ENCODE results near the gene GXYLT2. TPM values are rescaled to one million over a fixed set of nuclear protein-coding genes. Genes with fewer than 3 reads are reported as not detected.
A peak's percentile ranks its signal among the peaks of the same experiment; 100 is the strongest.

The GXYLT2 gene
- 0.10 TPM for total RNA-seq (2013)
- polyA plus RNA-seq (under 1 TPM in 1 of 3 donors, not detected in 2; 0.04 TPM), polyA minus RNA-seq (not detected in 2 replicates), total RNA-seq (0 to 3.5 (median 0.81) reads per million in 11 experiments)

- H3K9me3 ChIP-seq (replicated peaks in 1 of 2; ENCODE audit: control insufficient read depth in 1 of 2, insufficient read depth in 1 of 2, low read length in 2 of 2) = peaks cover 0 to 5% of the 10 kb centered on the region in 2 donors
- DNase-seq = peak; percentile 23 to 58 (median 48)
- no peak within 1 kb of the TSS for H3K9ac ChIP-seq (ENCODE audit: insufficient read depth, low read length, poor library complexity, severe bottlenecking)
- peaks cover 37 to 49% (median 39%) of the 10 kb centered on the region in 3 donors for H3K27me3 Mint-ChIP-seq (ENCODE audit: low read depth in 3 of 3)
- peaks cover 0 to 5% of the 10 kb centered on the region in 2 donors for H3K36me3 Mint-ChIP-seq
- peak within 1 kb of the TSS in 2 of 3 experiments; percentile 6 to 63 for H3K4me3 ChIP-seq (replicated peaks in 1 of 3; ENCODE audit: low read depth in 2 of 3, low read length in 3 of 3)
- peaks cover 31 to 42% of the 10 kb centered on the region in 2 donors for H3K27me3 ChIP-seq (ENCODE audit: control insufficient read depth in 2 of 2, insufficient read depth in 2 of 2, low read length in 2 of 2)
- no peaks in the 10 kb centered on the region for H3K36me3 ChIP-seq (replicated peaks in 1 of 2; ENCODE audit: control insufficient read depth in 1 of 2, insufficient read depth in 2 of 2, low read length in 2 of 2)
- peaks cover 0 to 15% (median 7%) of the 10 kb centered on the region in 7 donors for H3K9me3 Mint-ChIP-seq
- H2AFZ ChIP-seq (ENCODE audit: insufficient read depth, low read depth, low read length, poor library complexity, severe bottlenecking) = peak within 1 kb of the TSS; percentile 30
- intact Hi-C loops (cut with micrococcal nuclease) = no loop called here
- WGBS (ENCODE audit: insufficient coverage) = under 1% methylated on average over 95 of the region's 96 CpGs
- peaks cover 13 to 23% of the 10 kb centered on the region in 2 donors for H3K4me1 ChIP-seq (ENCODE audit: control insufficient read depth in 1 of 2, insufficient read depth in 2 of 2, low read length in 2 of 2)
- H3K4me1 Mint-ChIP-seq = peaks cover 31% of the 10 kb centered on the region
- H3K4me2 ChIP-seq (replicated peaks; ENCODE audit: extremely low read depth, low read length, poor library complexity, severe bottlenecking) = peak within 1 kb of the TSS; percentile 61
- H4K20me1 ChIP-seq (ENCODE audit: insufficient read depth, low read length) = no peaks in the 10 kb centered on the region
- H3K4me3 Mint-ChIP-seq = peak within 1 kb of the TSS; percentile 79 to 93
- H3K27ac ChIP-seq (ENCODE audit: low read depth in 1 of 2, low read length in 2 of 2) = no peak within 1 kb of the TSS
- H3K79me2 ChIP-seq (ENCODE audit: insufficient read depth, low read length) = no peaks in the 10 kb centered on the region
- H3K27ac Mint-ChIP-seq = peak within 1 kb of the TSS in 4 of 7 donors; percentile 42 to 63 (median 54)
- no peak for TF ChIP-seq CTCF (IDR thresholded peaks at IDR 0.05)
These were observed at the start of gene GXYLT2 for GRCh38 chr3:72887705-72888545. TSS of gene GXYLT2 (plus strand) at chr3:72888046. CDS start at chr3:72888234, 188 bp downstream.

- intact Hi-C loops (cut with micrococcal nuclease) = no loop called here
- Histone ChIP-seq H3K4me3 (replicated peaks in 1 of 3; ENCODE audit: low read depth in 2 of 3, low read length in 3 of 3) (no peak overlapping the region), H3K27ac (ENCODE audit: low read depth in 1 of 2, low read length in 2 of 2) (no peak overlapping the region), H3K36me3 (replicated peaks in 1 of 2; ENCODE audit: control insufficient read depth in 1 of 2, insufficient read depth in 2 of 2, low read length in 2 of 2) (peaks cover 57 to 77% of the 10 kb centered on the region in 2 donors), H2AFZ (ENCODE audit: insufficient read depth, low read depth, low read length, poor library complexity, severe bottlenecking) (no peak overlapping the region), H3K4me2 (replicated peaks; ENCODE audit: extremely low read depth, low read length, poor library complexity, severe bottlenecking) (no peak overlapping the region), H4K20me1 (ENCODE audit: insufficient read depth, low read length) (no peaks in the 10 kb centered on the region), H3K9me3 (replicated peaks in 1 of 2; ENCODE audit: control insufficient read depth in 1 of 2, insufficient read depth in 1 of 2, low read length in 2 of 2) (no peaks in the 10 kb centered on the region), H3K4me1 (ENCODE audit: control insufficient read depth in 1 of 2, insufficient read depth in 2 of 2, low read length in 2 of 2) (no peaks in the 10 kb centered on the region), H3K9ac (ENCODE audit: insufficient read depth, low read length, poor library complexity, severe bottlenecking) (no peak overlapping the region), H3K79me2 (ENCODE audit: insufficient read depth, low read length) (no peaks in the 10 kb centered on the region), H3K27me3 (ENCODE audit: control insufficient read depth in 2 of 2, insufficient read depth in 2 of 2, low read length in 2 of 2) (no peaks in the 10 kb centered on the region)
- WGBS (ENCODE audit: insufficient coverage) = 87% methylated on average over 3 of the region's 3 CpGs
- Mint-ChIP-seq H3K4me1 (peaks cover 3% of the 10 kb centered on the region), H3K27me3 (ENCODE audit: low read depth in 3 of 3) (no peaks in the 10 kb centered on the region), H3K4me3 (no peak overlapping the region), H3K27ac (peak overlapping the region in 1 of 7 donors; percentile 5), H3K36me3 (peaks cover 57 to 74% of the 10 kb centered on the region in 2 donors), H3K9me3 (no peaks in the 10 kb centered on the region)
- TF ChIP-seq CTCF (IDR thresholded peaks at IDR 0.05) = no peak
- DNase-seq = no peak
These were observed 48.8 kb upstream of the GXYLT2 start for GRCh38 chr3:72839057-72839456.

Data from CD14-positive monocyte (primary cell).